ENCODE data around the gene SYNGR3.

Gene SYNGR3

GRCh38 chr16:1998852-1999801 is 9.4 kb downstream of the SYNGR3 start:
- H3K36me3 ChIP-seq (ENCODE audit: low read depth) = peaks cover 60% of the 10 kb centered on the region
- DNase-seq (ENCODE audit: low spot score) (no peak), ATAC-seq (ENCODE audit: low read depth) (no peak)
- no peaks in the 10 kb centered on the region for H3K9me3 ChIP-seq (ENCODE audit: severe bottlenecking)
- no peak for TF ChIP-seq CTCF (IDR thresholded peaks at IDR 0.05; ENCODE audit: poor library complexity, severe bottlenecking)
- no peak overlapping the region for H3K4me3 ChIP-seq (ENCODE audit: severe bottlenecking)
- no peak overlapping the region for H3K27ac ChIP-seq (ENCODE audit: poor library complexity, severe bottlenecking)
- no peaks in the 10 kb centered on the region for H3K27me3 ChIP-seq (ENCODE audit: insufficient read depth, poor library complexity, severe bottlenecking)
- H3K4me1 ChIP-seq (ENCODE audit: insufficient read depth, poor library complexity, severe bottlenecking) = no peaks in the 10 kb centered on the region

GRCh38 chr16:1999866-2000514 is 10.2 kb downstream of the SYNGR3 start:
- Histone ChIP-seq H3K36me3 (ENCODE audit: low read depth) (peaks cover 66% of the 10 kb centered on the region), H3K4me1 (ENCODE audit: insufficient read depth, poor library complexity, severe bottlenecking) (no peaks in the 10 kb centered on the region), H3K27me3 (ENCODE audit: insufficient read depth, poor library complexity, severe bottlenecking) (no peaks in the 10 kb centered on the region), H3K4me3 (ENCODE audit: severe bottlenecking) (no peak overlapping the region), H3K9me3 (ENCODE audit: severe bottlenecking) (no peaks in the 10 kb centered on the region), H3K27ac (ENCODE audit: poor library complexity, severe bottlenecking) (no peak overlapping the region)
- ATAC-seq (ENCODE audit: low read depth) = no peak
- no peak for TF ChIP-seq CTCF (IDR thresholded peaks at IDR 0.05; ENCODE audit: poor library complexity, severe bottlenecking)
- no peak for DNase-seq (ENCODE audit: low spot score)

GRCh38 chr16:2001035-2001434 is 11.3 kb downstream of the SYNGR3 start:
- Histone ChIP-seq H3K4me3 (ENCODE audit: severe bottlenecking) (no peak overlapping the region), H3K36me3 (ENCODE audit: low read depth) (peaks cover 74% of the 10 kb centered on the region), H3K9me3 (ENCODE audit: severe bottlenecking) (no peaks in the 10 kb centered on the region), H3K27ac (ENCODE audit: poor library complexity, severe bottlenecking) (no peak overlapping the region), H3K27me3 (ENCODE audit: insufficient read depth, poor library complexity, severe bottlenecking) (no peaks in the 10 kb centered on the region), H3K4me1 (ENCODE audit: insufficient read depth, poor library complexity, severe bottlenecking) (no peaks in the 10 kb centered on the region)
- no peak for ATAC-seq (ENCODE audit: low read depth)
- TF ChIP-seq CTCF (IDR thresholded peaks at IDR 0.05; ENCODE audit: poor library complexity, severe bottlenecking) = no peak
- DNase-seq (ENCODE audit: low spot score) = no peak

- no peak for TF ChIP-seq CTCF (IDR thresholded peaks at IDR 0.05; ENCODE audit: poor library complexity, severe bottlenecking)
- Histone ChIP-seq H3K36me3 (ENCODE audit: low read depth) (peaks cover 76% of the 10 kb centered on the region), H3K27ac (ENCODE audit: poor library complexity, severe bottlenecking) (no peak overlapping the region), H3K4me3 (ENCODE audit: severe bottlenecking) (no peak overlapping the region), H3K27me3 (ENCODE audit: insufficient read depth, poor library complexity, severe bottlenecking) (no peaks in the 10 kb centered on the region), H3K9me3 (ENCODE audit: severe bottlenecking) (no peaks in the 10 kb centered on the region), H3K4me1 (ENCODE audit: insufficient read depth, poor library complexity, severe bottlenecking) (no peaks in the 10 kb centered on the region)
- DNase-seq (ENCODE audit: low spot score) = no peak
- no peak for ATAC-seq (ENCODE audit: low read depth)
Measured at GRCh38 chr16:2001456-2002355, 11.9 kb downstream of the SYNGR3 start.

Data from RWPE2 (cell line).